Keratinocyte (primary cell): Measurements from ENCODE around the gene EFHD2. TPM values are rescaled to one million over a fixed set of nuclear protein-coding genes. Genes with fewer than 3 reads are reported as not detected.

ENCODE experiments used
- DNase-seq: peaks from one replicate; pipeline ENCODE4 v3.0.0-alpha.2; 2011; ENCODE audit warnings: low read depth, missing footprints, low spot score
- FAIRE-seq: peaks from 2 replicates; lab custom pipeline; 2011; peaks lifted over from hg19 to GRCh38; lab: Jason Lieb, UNC
- H2AFZ ChIP-seq: 2 replicates; pipeline ENCODE4 v1.6.0; 2012; ENCODE audit warnings: low read length, control low read depth, inconsistent platforms; ENCODE audit not compliant: control insufficient read depth
- H3K27ac ChIP-seq: 2 replicates; pipeline ENCODE4 v1.5.1; 2011; ENCODE audit warnings: low read length; ENCODE audit not compliant: control insufficient read depth, insufficient read depth
- H3K27me3 ChIP-seq: 3 replicates; pipeline ENCODE4 v1.6.0; 2011; ENCODE audit warnings: low read length; ENCODE audit not compliant: control insufficient read depth, insufficient read depth; ENCODE audit errors: extremely low read depth
- H3K36me3 ChIP-seq, 2 experiments: 2 replicates in 1 of 2; 3 replicates in 1 of 2; pipeline ENCODE4 v1.5.1; 2011; ENCODE audit warnings: low read length in 2 of 2, mild to moderate bottlenecking in 1 of 2; ENCODE audit not compliant: control insufficient read depth in 2 of 2, insufficient read depth in 2 of 2; ENCODE audit errors: extremely low read depth in 1 of 2
- H3K4me1 ChIP-seq: 3 replicates; pipeline ENCODE4 v1.5.1; 2011; ENCODE audit warnings: low read length; ENCODE audit not compliant: control insufficient read depth, insufficient read depth; ENCODE audit errors: extremely low read depth
- H3K4me2 ChIP-seq: 3 replicates; pipeline ENCODE4 v1.6.0; 2011; ENCODE audit warnings: low read depth, low read length; ENCODE audit not compliant: control insufficient read depth, insufficient read depth; ENCODE audit errors: extremely low read depth
- H3K4me3 ChIP-seq, 3 experiments: fragments of 200-600 bp in 1 of 3; sonication (generic) in 1 of 3; 2 replicates in 2 of 3; 3 replicates in 1 of 3; pipeline ENCODE4 v1.5.1; 2011 to 2016; ENCODE audit warnings: low read length in 3 of 3, mild to moderate bottlenecking in 3 of 3, control low read depth in 2 of 3, inconsistent platforms in 1 of 3, low read depth in 1 of 3, mixed read lengths in 1 of 3, mixed run types in 1 of 3, moderate library complexity in 1 of 3; ENCODE audit not compliant: control insufficient read depth in 2 of 3, insufficient read depth in 2 of 3; ENCODE audit errors: extremely low read depth in 1 of 3
- H3K79me2 ChIP-seq: 2 replicates; pipeline ENCODE4 v1.6.0; 2012; ENCODE audit warnings: low read length; ENCODE audit not compliant: control insufficient read depth, insufficient read depth
- H3K9ac ChIP-seq: 3 replicates; pipeline ENCODE4 v1.6.0; 2011; ENCODE audit warnings: low read length; ENCODE audit not compliant: control insufficient read depth, insufficient read depth; ENCODE audit errors: extremely low read depth
- H3K9me1 ChIP-seq: 3 replicates; pipeline ENCODE4 v1.6.0; 2011; ENCODE audit warnings: low read length; ENCODE audit not compliant: control insufficient read depth, insufficient read depth; ENCODE audit errors: extremely low read depth
- H3K9me3 ChIP-seq: 2 replicates; pipeline ENCODE4 v1.5.1; 2012; ENCODE audit warnings: low read depth, low read length; ENCODE audit not compliant: control insufficient read depth
- H4K20me1 ChIP-seq: 3 replicates; pipeline ENCODE4 v1.6.0; 2011; ENCODE audit warnings: low read length; ENCODE audit not compliant: control insufficient read depth, insufficient read depth; ENCODE audit errors: extremely low read depth
- EZH2 ChIP-seq: IDR thresholded peaks from one replicate; pipeline ENCODE4 v1.6.1; 2012; ENCODE audit warnings: inconsistent platforms, mild to moderate bottlenecking, low read length, moderate library complexity
- dilution Hi-C: fragments of 300-500 bp; cut with MboI; formaldehyde crosslinking; loops from one replicate; pipeline ENCODE4 v1.7.0; 2020; ENCODE audit warnings: low sequenced_read_pairs; ENCODE audit not compliant: extremely low pct_ligation_motif_present
- polyA plus RNA-seq, 5 experiments: library from polyadenylated mRNA; depleted of rRNA in 3 of 5; stranded (reverse) in 3 of 5; stranded (forward) in 1 of 5; unstranded in 1 of 5; fragments of >200 nt; gene quantifications; 1 replicate in 1 of 5; 2 replicates in 3 of 5; 3 replicates in 1 of 5; pipeline versions ENCODE4 v1.2.1 to v1.2.3, GENCODE V29; 2011 to 2012; ENCODE audit warnings: missing spikeins in 2 of 5, low read depth in 1 of 5, low replicate concordance in 1 of 5
- TF ChIP-seq, protein P1 (sequence below), 3 experiments: IDR thresholded peaks in 1 of 3; conservative IDR thresholded peaks in 1 of 3; optimal IDR thresholded peaks in 1 of 3; 2 replicates in 2 of 3; 3 replicates in 1 of 3; pipeline versions ENCODE3 to v1.5.1; 2011; ENCODE audit warnings: low read length in 3 of 3, mild to moderate bottlenecking in 3 of 3, moderate library complexity in 2 of 3, control low read depth in 1 of 3, inconsistent platforms in 1 of 3; ENCODE audit not compliant: insufficient read depth in 2 of 3; ENCODE audit errors: extremely low read depth in 1 of 3

The EFHD2 gene
- polyA plus RNA-seq, 1 donor (not counting 4 experiments of a cell fraction or from before 2014, with no cell fraction given), result 47.6 TPM

DNA sequence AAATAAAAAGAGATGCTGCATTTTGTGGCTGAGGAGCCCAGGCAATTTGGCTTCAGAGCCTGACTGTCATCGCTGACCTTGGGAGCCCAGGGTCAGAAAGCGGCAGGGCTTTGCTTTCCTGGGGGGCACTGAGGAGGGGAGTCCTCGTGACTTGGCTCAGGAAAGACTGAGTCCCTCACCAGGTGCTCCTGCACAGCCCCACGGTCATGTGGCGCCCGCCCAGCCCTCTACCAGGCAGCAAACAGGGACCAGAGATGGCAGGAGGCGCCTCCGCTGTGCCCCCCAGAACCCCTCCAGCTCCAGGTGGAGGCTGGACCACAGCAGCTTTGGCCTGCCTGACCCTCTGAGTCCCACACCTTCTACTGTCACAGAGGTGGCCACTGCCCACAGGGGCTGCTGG, 13.2 kb downstream of the EFHD2 start:
- no peaks in the 10 kb centered on the region for H3K9me1 ChIP-seq
- no peak overlapping the region for H3K27ac ChIP-seq
- H3K9me3 ChIP-seq, result no peaks in the 10 kb centered on the region
- peaks cover 35% of the 10 kb centered on the region for H3K4me1 ChIP-seq
- H3K4me3 ChIP-seq, result no peak overlapping the region
- no peak overlapping the region for H3K9ac ChIP-seq
- FAIRE-seq (no peak), DNase-seq (no peak)
- H2AFZ ChIP-seq, result no peak overlapping the region
- dilution Hi-C loops, result no loop called here
- TF ChIP-seq, protein P1, sequence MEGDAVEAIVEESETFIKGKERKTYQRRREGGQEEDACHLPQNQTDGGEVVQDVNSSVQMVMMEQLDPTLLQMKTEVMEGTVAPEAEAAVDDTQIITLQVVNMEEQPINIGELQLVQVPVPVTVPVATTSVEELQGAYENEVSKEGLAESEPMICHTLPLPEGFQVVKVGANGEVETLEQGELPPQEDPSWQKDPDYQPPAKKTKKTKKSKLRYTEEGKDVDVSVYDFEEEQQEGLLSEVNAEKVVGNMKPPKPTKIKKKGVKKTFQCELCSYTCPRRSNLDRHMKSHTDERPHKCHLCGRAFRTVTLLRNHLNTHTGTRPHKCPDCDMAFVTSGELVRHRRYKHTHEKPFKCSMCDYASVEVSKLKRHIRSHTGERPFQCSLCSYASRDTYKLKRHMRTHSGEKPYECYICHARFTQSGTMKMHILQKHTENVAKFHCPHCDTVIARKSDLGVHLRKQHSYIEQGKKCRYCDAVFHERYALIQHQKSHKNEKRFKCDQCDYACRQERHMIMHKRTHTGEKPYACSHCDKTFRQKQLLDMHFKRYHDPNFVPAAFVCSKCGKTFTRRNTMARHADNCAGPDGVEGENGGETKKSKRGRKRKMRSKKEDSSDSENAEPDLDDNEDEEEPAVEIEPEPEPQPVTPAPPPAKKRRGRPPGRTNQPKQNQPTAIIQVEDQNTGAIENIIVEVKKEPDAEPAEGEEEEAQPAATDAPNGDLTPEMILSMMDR (optimal IDR thresholded peaks at IDR 0.05 in 1 of 3, IDR thresholded peaks at IDR 0.05 in 1 of 3, conservative IDR thresholded peaks at IDR 0.05 in 1 of 3; ENCODE audit: extremely low read depth in 1 of 3, insufficient read depth in 2 of 3, low read length in 3 of 3), result no peak
- no peak for TF ChIP-seq EZH2
- H4K20me1 ChIP-seq, result peaks cover 28% of the 10 kb centered on the region
- no peaks in the 10 kb centered on the region for H3K27me3 ChIP-seq
- H3K4me2 ChIP-seq, result no peak overlapping the region
- H3K36me3 ChIP-seq, result peaks cover 13 to 32% of the 10 kb centered on the region in 2 experiments
- H3K79me2 ChIP-seq, result peaks cover 68% of the 10 kb centered on the region

DNA sequence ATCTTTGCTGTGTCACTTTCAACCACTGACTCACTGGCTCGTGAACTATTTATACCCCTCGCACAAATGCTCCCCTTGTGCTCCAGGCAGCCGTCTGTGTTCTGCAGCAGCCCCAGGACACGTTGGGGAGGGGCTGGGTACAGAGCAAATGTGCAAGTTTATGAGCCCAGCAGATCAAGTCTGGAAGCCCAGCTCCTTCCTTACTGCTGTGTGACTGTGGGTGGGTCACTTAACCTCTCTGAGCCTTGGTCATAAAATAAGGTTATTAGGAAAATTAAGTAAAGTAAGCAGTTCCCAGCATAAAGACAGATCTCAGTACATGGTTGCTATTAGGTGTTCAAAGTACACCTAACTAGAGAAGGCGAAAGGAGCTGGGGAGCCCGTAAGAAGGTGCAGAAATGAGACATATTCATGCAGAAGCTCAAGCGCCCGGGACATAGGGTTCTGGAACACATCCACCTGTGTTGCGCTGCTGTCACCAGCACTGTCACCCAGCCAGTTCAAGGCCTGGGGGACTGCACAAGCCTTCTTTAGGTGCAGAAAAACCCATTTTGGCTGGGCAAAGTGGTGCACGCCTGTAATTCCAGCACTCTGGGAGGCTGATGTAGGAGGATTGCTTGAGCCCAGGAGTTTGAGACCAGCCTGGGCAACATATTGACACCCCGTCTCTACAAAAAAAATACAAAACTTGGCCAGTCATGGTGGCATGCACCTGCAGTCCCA, 13.8 kb downstream of the EFHD2 start:
- peaks cover 31% of the 10 kb centered on the region for H3K4me1 ChIP-seq
- no peak for DNase-seq
- TF ChIP-seq, protein P1 (optimal IDR thresholded peaks at IDR 0.05 in 1 of 3, IDR thresholded peaks at IDR 0.05 in 1 of 3, conservative IDR thresholded peaks at IDR 0.05 in 1 of 3; ENCODE audit: extremely low read depth in 1 of 3, insufficient read depth in 2 of 3, low read length in 3 of 3), result no peak
- no peak for TF ChIP-seq EZH2
- H3K79me2 ChIP-seq, result peaks cover 67% of the 10 kb centered on the region
- H2AFZ ChIP-seq, result no peak overlapping the region
- no peak overlapping the region for H3K27ac ChIP-seq
- FAIRE-seq, result no peak
- peaks cover 13 to 35% of the 10 kb centered on the region in 2 experiments for H3K36me3 ChIP-seq
- H3K27me3 ChIP-seq, result no peaks in the 10 kb centered on the region
- no peak overlapping the region for H3K4me3 ChIP-seq
- H3K9me3 ChIP-seq, result no peaks in the 10 kb centered on the region
- no peaks in the 10 kb centered on the region for H3K9me1 ChIP-seq
- no peak overlapping the region for H3K4me2 ChIP-seq
- no peak overlapping the region for H3K9ac ChIP-seq
- dilution Hi-C loops, result no loop called here
- peaks cover 28% of the 10 kb centered on the region for H4K20me1 ChIP-seq
